HCEC 1CT (cell line): ENCODE data around the gene TIGD1.
"Not testable (repeated sequence)": the region's sequence is repeated elsewhere in the genome, so short reads cannot be mapped to it uniquely, and the experiment has no call there.

Experiments used
- DNase-seq: peaks from one replicate; pipeline ENCODE4 v3.0.0-alpha.2; 2017

The TIGD1 gene

GRCh38 chr2:232538671-232539070 lies 11.7 kb downstream of the TIGD1 start:
- DNase-seq = no peak

- no peak for DNase-seq
Observed at GRCh38 chr2:232537499-232537898, 12.9 kb downstream of the TIGD1 start.

GRCh38 chr2:232537079-232537478 lies 13.3 kb downstream of the TIGD1 start:
- DNase-seq = no peak

- no peak for DNase-seq
Observed at GRCh38 chr2:232535761-232536530, 14.4 kb downstream of the TIGD1 start.

- no peak for DNase-seq
Observed at GRCh38 chr2:232534940-232535651, 15.3 kb downstream of the TIGD1 start.

- DNase-seq = no peak
Observed at GRCh38 chr2:232533944-232534710, 16.2 kb downstream of the TIGD1 start.

GRCh38 chr2:232532821-232533220 lies 17.5 kb downstream of the TIGD1 start:
- DNase-seq = not testable (repeated sequence)

- DNase-seq = no peak
Observed at GRCh38 chr2:232532419-232532818, 17.9 kb downstream of the TIGD1 start.

- DNase-seq = no peak
Observed at GRCh38 chr2:232530626-232531260, 19.6 kb downstream of the TIGD1 start.

GRCh38 chr2:232529806-232530547 lies 20.4 kb downstream of the TIGD1 start:
- DNase-seq = no peak

GRCh38 chr2:232528746-232529460 lies 21.5 kb downstream of the TIGD1 start:
- no peak for DNase-seq

GRCh38 chr2:232527905-232528470 lies 22.4 kb downstream of the TIGD1 start:
- DNase-seq = no peak

- no peak for DNase-seq
Observed at GRCh38 chr2:232526372-232526941, 23.9 kb downstream of the TIGD1 start.

- DNase-seq = no peak
Observed at GRCh38 chr2:232525791-232526371, 24.5 kb downstream of the TIGD1 start, which contains the start of gene CHRND. TSS of gene CHRND (plus strand) at chr2:232526160. CDS start at chr2:232526216, 56 bp downstream.

GRCh38 chr2:232525199-232525598 lies 25.2 kb downstream of the TIGD1 start:
- DNase-seq = no peak

GRCh38 chr2:232524771-232525170 lies 25.6 kb downstream of the TIGD1 start:
- no peak for DNase-seq

GRCh38 chr2:232523682-232524597 lies 26.4 kb downstream of the TIGD1 start:
- no peak for DNase-seq

- DNase-seq = no peak
Observed at GRCh38 chr2:232523402-232523681, 27.0 kb downstream of the TIGD1 start.

- DNase-seq = no peak
Observed at GRCh38 chr2:232522623-232523401, 27.5 kb downstream of the TIGD1 start.
